HepG2 (cell line): ENCODE results near the gene KLF7. TPM values are rescaled to one million over a fixed set of nuclear protein-coding genes. Genes with fewer than 3 reads are reported as not detected.

Experiments
- ATAC-seq: fragments of 200-7000 bp; cut with Tn5 transposase; 3 replicates; pipeline ENCODE4 v1.9.1; 2020; ENCODE audit warnings: mild to moderate bottlenecking, moderate library complexity
- BruUV-seq: library from RNA; stranded (reverse); fragments of 400-500 nt; replicated peaks from 2 replicates; lab custom pipeline; 2021; lab: Mats Ljungman, UMichigan
- CTCF ChIA-PET: fragments of 300-600 bp; formaldehyde crosslinking; extraction: SDS; loops from one replicate; lab custom pipeline; 2021; ENCODE audit warnings: low total read pairs, inconsistent platforms, low intra/inter-chr PET ratio; lab: Yijun Ruan, JAX
- POLR2A ChIA-PET: fragments of 350-600 bp; sonication (Branson Sonifier 250); formaldehyde crosslinking; loops from one replicate; lab custom pipeline; 2020; ENCODE audit warnings: antibody characterized with exemption, inconsistent platforms; lab: Yijun Ruan, JAX
- DNase-seq: peaks from one replicate; pipeline ENCODE4 v3.0.0-alpha.2; 2015; ENCODE audit warnings: low spot score
- FAIRE-seq: peaks from 3 replicates; lab custom pipeline; 2011; peaks lifted over from hg19 to GRCh38; lab: Jason Lieb, UNC
- H2AFZ ChIP-seq: one replicate; pipeline ENCODE4 v1.6.1; 2011; ENCODE audit warnings: low read length, inconsistent platforms
- H3K27ac ChIP-seq: fragments of 300-600 bp; 3 replicates; pipeline ENCODE4 v1.8.0; 2011; ENCODE audit warnings: mixed run types, mild to moderate bottlenecking, mixed read lengths, low read length, inconsistent platforms; ENCODE audit not compliant: insufficient read depth; ENCODE audit errors: extremely low read length
- H3K27me3 ChIP-seq, 2 experiments: fragments of 200-600 bp in 1 of 2; 2 replicates in 1 of 2; 3 replicates in 1 of 2; pipeline versions ENCODE4 v1.6.0 to v1.8.0; 2011; ENCODE audit warnings: low read length in 2 of 2, mild to moderate bottlenecking in 2 of 2, moderate library complexity in 2 of 2, inconsistent platforms in 1 of 2; ENCODE audit not compliant: insufficient read depth in 2 of 2, control insufficient read depth in 1 of 2
- H3K36me3 ChIP-seq, 2 experiments: fragments of 200-600 bp in 1 of 2; replicated peaks in 1 of 2; 2 replicates in 1 of 2; 3 replicates in 1 of 2; pipeline versions ENCODE4 v1.5.1 to v1.8.0; 2011; ENCODE audit warnings: low read length in 2 of 2, inconsistent platforms in 1 of 2; ENCODE audit not compliant: insufficient read depth in 2 of 2, control insufficient read depth in 1 of 2
- H3K4me1 ChIP-seq: 2 replicates; pipeline ENCODE4 v1.5.1; 2012; ENCODE audit warnings: low read length, inconsistent platforms; ENCODE audit not compliant: insufficient read depth
- H3K4me2 ChIP-seq: 2 replicates; pipeline ENCODE4 v1.6.0; 2011; ENCODE audit warnings: low read depth, low read length, inconsistent platforms
- H3K4me3 ChIP-seq, 3 experiments: fragments of 200-600 bp in 1 of 3; sonication (generic), shearing (Covaris generic) in 1 of 3; replicated peaks in 1 of 3; 2 replicates each; pipeline ENCODE4 v1.5.1; 2011 to 2016; ENCODE audit warnings: low read length in 3 of 3, inconsistent platforms in 2 of 3, low read depth in 2 of 3, mild to moderate bottlenecking in 2 of 3, control low read depth in 1 of 3, mixed read lengths in 1 of 3; ENCODE audit not compliant: insufficient read depth in 1 of 3
- H3K79me2 ChIP-seq: one replicate; pipeline ENCODE4 v1.6.1; 2011; ENCODE audit warnings: low read length, inconsistent platforms; ENCODE audit not compliant: insufficient read depth
- H3K9ac ChIP-seq: 2 replicates; pipeline ENCODE4 v1.6.0; 2011; ENCODE audit warnings: mild to moderate bottlenecking, low read depth, low read length, inconsistent platforms; ENCODE audit not compliant: insufficient read depth
- H3K9me3 ChIP-seq: 2 replicates; pipeline ENCODE4 v1.5.1; 2012; ENCODE audit warnings: mild to moderate bottlenecking, low read length
- H4K20me1 ChIP-seq: 2 replicates; pipeline ENCODE4 v1.6.0; 2011; ENCODE audit warnings: inconsistent platforms, mild to moderate bottlenecking, low read length, moderate library complexity; ENCODE audit not compliant: insufficient read depth
- AHR ChIP-seq: IDR thresholded peaks from 2 replicates; pipeline ENCODE4 v1.6.1; 2018; ENCODE audit warnings: missing genetic modification reagents, missing compliant biosample characterization
- ATF1 ChIP-seq: IDR thresholded peaks from 2 replicates; pipeline ENCODE4 v1.6.1; 2016; ENCODE audit warnings: mild to moderate bottlenecking, control low read depth
- FOSL2 ChIP-seq: sonication (generic); formaldehyde crosslinking; IDR thresholded peaks from 2 replicates; pipeline ENCODE4 v1.4.0; 2020; ENCODE audit warnings: missing genetic modification reagents
- FOXK1 ChIP-seq: sonication (generic); formaldehyde crosslinking; IDR thresholded peaks from 2 replicates; pipeline ENCODE4 v1.4.0; 2020; ENCODE audit warnings: low read depth, missing genetic modification reagents, borderline replicate concordance
- KDM1A ChIP-seq: IDR thresholded peaks from 2 replicates; pipeline ENCODE4 v1.6.1; 2016; ENCODE audit warnings: missing compliant biosample characterization
- MAF1 ChIP-seq: sonication (generic); formaldehyde crosslinking; IDR thresholded peaks from 2 replicates; pipeline ENCODE4 v1.5.0; 2020; ENCODE audit warnings: missing genetic modification reagents, borderline replicate concordance
- NFRKB ChIP-seq: fragments of 450-650 bp; IDR thresholded peaks from 2 replicates; pipeline ENCODE4 v1.6.1; 2017
- ZBTB21 ChIP-seq: sonication (generic); formaldehyde crosslinking; IDR thresholded peaks from 2 replicates; pipeline ENCODE4 v1.4.0; 2020; ENCODE audit warnings: missing genetic modification reagents
- ZBTB8A ChIP-seq: sonication (generic); formaldehyde crosslinking; IDR thresholded peaks from 2 replicates; pipeline ENCODE4 v1.4.0; 2020; ENCODE audit warnings: mild to moderate bottlenecking, low read depth, missing genetic modification reagents, borderline replicate concordance
- ZC3H4 ChIP-seq: sonication (generic); formaldehyde crosslinking; IDR thresholded peaks from 2 replicates; pipeline ENCODE4 v1.4.0; 2020; ENCODE audit warnings: missing genetic modification reagents, borderline replicate concordance
- ZNF205 ChIP-seq: IDR thresholded peaks from 2 replicates; pipeline ENCODE4 v1.6.1; 2018; ENCODE audit warnings: missing biosample characterization, missing genetic modification reagents
- ZNF552 ChIP-seq: sonication (generic); formaldehyde crosslinking; IDR thresholded peaks from 2 replicates; pipeline ENCODE4 v1.9.0; 2022; ENCODE audit warnings: missing genetic modification reagents, mild to moderate bottlenecking, borderline replicate concordance
- ZNF556 ChIP-seq: sonication (generic); formaldehyde crosslinking; IDR thresholded peaks from 2 replicates; pipeline ENCODE4 v1.4.0; 2020; ENCODE audit warnings: mild to moderate bottlenecking, missing genetic modification reagents, borderline replicate concordance
- ZNF589 ChIP-seq: sonication (generic); formaldehyde crosslinking; conservative IDR thresholded peaks from 2 replicates; pipeline ENCODE4 v1.8.0; 2022; ENCODE audit warnings: mild to moderate bottlenecking, moderate library complexity, missing genetic modification reagents
- ZNF768 ChIP-seq: sonication (generic); formaldehyde crosslinking; IDR thresholded peaks from 2 replicates; pipeline ENCODE4 v1.4.0; 2020; ENCODE audit warnings: missing genetic modification reagents
- ZNF773 ChIP-seq: sonication (generic); formaldehyde crosslinking; IDR thresholded peaks from 2 replicates; pipeline ENCODE4 v1.4.0; 2020; ENCODE audit warnings: missing genetic modification reagents, borderline replicate concordance
- WGBS: methylation state at CpG from one replicate; pipeline ENCODE4 v1.1.6; 2017; ENCODE audit warnings: low lambda C conversion rate; 5-methylcytosine and 5-hydroxymethylcytosine counted together
- in situ Hi-C: cut with HindIII; loops from 2 replicates; pipeline ENCODE4 v1.10.0; 2017; ENCODE audit warnings: low pct_unique_long_range_greater_than_20kb; ENCODE audit not compliant: extremely low pct_ligation_motif_present
- intact Hi-C: fragments of 100-400 bp; cut with micrococcal nuclease; formaldehyde crosslinking; loops from one replicate; pipeline ENCODE4 v1.10.0; 2022; ENCODE audit not compliant: unreplicated experiment
- polyA plus RNA-seq, 8 experiments: library from polyadenylated mRNA; depleted of rRNA in 3 of 8; stranded (reverse) in 7 of 8; unstranded in 1 of 8; fragments of >200 nt; fragmentation: Illumina TruSeq in 4 of 8; extraction: Trizol in 4 of 8; gene quantifications; 2 replicates each; pipeline versions ENCODE4 v1.2.1 to v1.2.3, GENCODE V29; 2011 to 2016; ENCODE audit warnings: low read depth in 4 of 8, missing spikeins in 1 of 8, mixed read lengths in 1 of 8; ENCODE audit not compliant: insufficient read depth in 1 of 8
- total RNA-seq, 5 experiments: library from RNA; depleted of rRNA; stranded (reverse); fragments of >200 nt; fragmentation: Illumina TruSeq; extraction: Trizol; gene quantifications; 2 replicates each; pipeline ENCODE4 v1.2.3, GENCODE V29; 2016; ENCODE audit warnings: low read depth in 1 of 5
- TF ChIP-seq, protein P1 (sequence below): sonication (generic); formaldehyde crosslinking; IDR thresholded peaks from 2 replicates; pipeline ENCODE4 v1.4.0; 2020; ENCODE audit warnings: missing genetic modification reagents

Gene KLF7
- total and polyA plus RNA-seq, 2 of the 13 experiments (the other 11 are each of a cell fraction or from before 2014, with no cell fraction given): 2.6 to 5.4 TPM

DNA sequence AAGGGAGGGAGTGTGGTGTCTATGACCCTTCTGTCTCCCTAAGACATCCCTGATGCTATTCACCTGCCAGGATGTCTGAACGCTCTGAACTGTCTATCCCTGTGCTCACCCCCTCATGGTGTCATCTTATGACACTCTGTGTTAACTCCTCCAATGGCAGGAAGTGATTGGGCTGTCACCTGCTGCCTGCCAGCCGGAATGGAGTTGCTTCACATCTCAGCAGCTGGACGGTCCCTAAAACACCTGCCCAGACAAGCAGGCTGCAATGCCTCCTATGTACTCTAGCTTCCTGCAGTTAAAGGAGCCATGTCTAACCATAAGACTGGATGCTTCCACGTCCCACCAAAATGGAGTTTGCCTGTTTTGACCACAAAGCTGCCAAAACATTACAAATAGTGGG, 126.5 kb downstream of the KLF7 start:
- POLR2A ChIA-PET: no interaction called here
- no peak for TF ChIP-seq NFRKB
- TF ChIP-seq ZNF556 (CRISPR knock-in tag): no peak
- TF ChIP-seq FOSL2: no peak
- TF ChIP-seq, protein P1, sequence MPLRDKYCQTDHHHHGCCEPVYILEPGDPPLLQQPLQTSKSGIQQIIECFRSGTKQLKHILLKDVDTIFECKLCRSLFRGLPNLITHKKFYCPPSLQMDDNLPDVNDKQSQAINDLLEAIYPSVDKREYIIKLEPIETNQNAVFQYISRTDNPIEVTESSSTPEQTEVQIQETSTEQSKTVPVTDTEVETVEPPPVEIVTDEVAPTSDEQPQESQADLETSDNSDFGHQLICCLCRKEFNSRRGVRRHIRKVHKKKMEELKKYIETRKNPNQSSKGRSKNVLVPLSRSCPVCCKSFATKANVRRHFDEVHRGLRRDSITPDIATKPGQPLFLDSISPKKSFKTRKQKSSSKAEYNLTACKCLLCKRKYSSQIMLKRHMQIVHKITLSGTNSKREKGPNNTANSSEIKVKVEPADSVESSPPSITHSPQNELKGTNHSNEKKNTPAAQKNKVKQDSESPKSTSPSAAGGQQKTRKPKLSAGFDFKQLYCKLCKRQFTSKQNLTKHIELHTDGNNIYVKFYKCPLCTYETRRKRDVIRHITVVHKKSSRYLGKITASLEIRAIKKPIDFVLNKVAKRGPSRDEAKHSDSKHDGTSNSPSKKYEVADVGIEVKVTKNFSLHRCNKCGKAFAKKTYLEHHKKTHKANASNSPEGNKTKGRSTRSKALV (CRISPR knock-in tag): no peak
- no peak for TF ChIP-seq ZBTB8A (CRISPR knock-in tag)
- TF ChIP-seq AHR (CRISPR knock-in tag): no peak
- no peak for TF ChIP-seq ZC3H4 (CRISPR knock-in tag)
- no peaks in the 10 kb centered on the region for H4K20me1 ChIP-seq
- BruUV-seq: no TSS peak
- CTCF ChIA-PET: no interaction called here
- DNase-seq (no peak), ATAC-seq (no peak), FAIRE-seq (no peak)
- no peak overlapping the region for H3K4me3 ChIP-seq
- 0 out of 5 replicates have a peak, but pooled peaks cover 0 to 8% of the 10 kb centered on the region in 2 experiments for H3K27me3 ChIP-seq
- no peaks in the 10 kb centered on the region for H3K79me2 ChIP-seq
- no peak overlapping the region for H3K27ac ChIP-seq
- 0% methylated on average over 4 of the region's 4 CpGs for WGBS
- no peak overlapping the region for H3K9ac ChIP-seq
- intact Hi-C loops (no loop called here), in situ Hi-C loops (no loop called here)
- no peak overlapping the region for H2AFZ ChIP-seq
- H3K4me2 ChIP-seq: no peak overlapping the region
- no peaks in the 10 kb centered on the region for H3K9me3 ChIP-seq
- peaks cover 3% of the 10 kb centered on the region for H3K4me1 ChIP-seq
- H3K36me3 ChIP-seq: no peaks in the 10 kb centered on the region

DNA sequence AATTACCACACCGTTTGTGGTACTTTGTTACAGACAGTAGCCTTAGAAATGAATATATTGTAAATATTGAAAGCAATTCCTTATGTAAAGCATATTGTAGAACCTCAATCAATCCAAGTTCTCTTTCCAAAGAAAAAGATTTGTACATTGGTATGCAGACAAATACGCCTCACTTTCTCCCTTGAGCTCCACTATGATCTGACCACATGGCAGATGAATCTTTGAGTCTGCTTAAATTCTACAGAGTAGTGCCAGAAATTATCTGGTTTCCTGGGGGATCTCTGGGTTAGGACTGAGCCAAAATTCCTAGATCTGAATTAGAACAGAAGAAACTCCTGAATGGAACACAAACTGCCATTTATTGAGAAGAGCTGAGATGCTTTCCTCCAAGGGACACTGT, 127.4 kb downstream of the KLF7 start:
- no peak overlapping the region for H3K9ac ChIP-seq
- ATAC-seq (no peak), DNase-seq (no peak), FAIRE-seq (no peak)
- H3K79me2 ChIP-seq: no peaks in the 10 kb centered on the region
- H3K27ac ChIP-seq: no peak overlapping the region
- H4K20me1 ChIP-seq: no peaks in the 10 kb centered on the region
- intact Hi-C loops (no loop called here), in situ Hi-C loops (no loop called here)
- no peaks in the 10 kb centered on the region for H3K36me3 ChIP-seq
- WGBS: 29% methylated on average over 2 of the region's 2 CpGs
- TF ChIP-seq ZNF773 (CRISPR knock-in tag): no peak
- TF ChIP-seq ATF1: no peak
- TF ChIP-seq ZNF589 (CRISPR knock-in tag): no peak
- TF ChIP-seq ZBTB21 (CRISPR knock-in tag): no peak
- TF ChIP-seq FOXK1: no peak
- no peak for TF ChIP-seq KDM1A (CRISPR knock-in tag)
- no peak for TF ChIP-seq ZNF768 (CRISPR knock-in tag)
- TF ChIP-seq ZNF552 (CRISPR knock-in tag): no peak
- TF ChIP-seq MAF1: no peak
- TF ChIP-seq ZNF205: no peak
- no peaks in the 10 kb centered on the region for H3K9me3 ChIP-seq
- BruUV-seq: no TSS peak
- H3K4me1 ChIP-seq: no peaks in the 10 kb centered on the region
- no peak overlapping the region for H3K4me2 ChIP-seq
- ChIA-PET CTCF (no interaction called here), POLR2A (no interaction called here)
- H3K27me3 ChIP-seq: 0 out of 5 replicates have a peak, but pooled peaks cover 0 to 8% of the 10 kb centered on the region in 2 experiments
- no peak overlapping the region for H2AFZ ChIP-seq
- H3K4me3 ChIP-seq: no peak overlapping the region
